HEK293 (cell line): ENCODE measurements around the gene RILP.

ENCODE experiments used
- BCL11A ChIP-seq: fragments of 450-650 bp; formaldehyde crosslinking; IDR thresholded peaks from 2 replicates; pipeline ENCODE4 v1.5.1; 2016; ENCODE audit warnings: low read depth, missing biosample characterization, missing genetic modification characterization
- GLI2 ChIP-seq: fragments of 450-650 bp; formaldehyde crosslinking; IDR thresholded peaks from 2 replicates; pipeline ENCODE4; 2017; ENCODE audit warnings: missing biosample characterization, missing genetic modification characterization, low read depth, borderline replicate concordance
- GLIS1 ChIP-seq: fragments of 450-650 bp; formaldehyde crosslinking; IDR thresholded peaks from 2 replicates; pipeline ENCODE4 v1.5.1; 2016; ENCODE audit warnings: missing biosample characterization, missing genetic modification characterization
- GLIS2 ChIP-seq: fragments of 450-650 bp; formaldehyde crosslinking; IDR thresholded peaks from 2 replicates; pipeline ENCODE4 v1.5.1; 2016; ENCODE audit warnings: missing biosample characterization, missing genetic modification characterization
- INSM2 ChIP-seq: fragments of 450-650 bp; formaldehyde crosslinking; IDR thresholded peaks from 2 replicates; pipeline ENCODE4 v1.5.1; 2016; ENCODE audit warnings: missing biosample characterization, missing genetic modification characterization
- KLF10 ChIP-seq: fragments of 450-650 bp; IDR thresholded peaks from 2 replicates; pipeline ENCODE4 v1.5.1; 2018; ENCODE audit warnings: missing biosample characterization, mild to moderate bottlenecking, missing genetic modification characterization
- KLF16 ChIP-seq: fragments of 450-650 bp; formaldehyde crosslinking; IDR thresholded peaks from 2 replicates; pipeline ENCODE4 v1.5.1; 2017; ENCODE audit warnings: missing biosample characterization, missing genetic modification characterization
- PATZ1 ChIP-seq: fragments of 450-650 bp; formaldehyde crosslinking; IDR thresholded peaks from 2 replicates; pipeline ENCODE4 v1.5.1; 2016; ENCODE audit warnings: missing biosample characterization, missing genetic modification characterization
- SP7 ChIP-seq: fragments of 450-650 bp; formaldehyde crosslinking; IDR thresholded peaks from 2 replicates; pipeline ENCODE4 v1.5.1; 2016; ENCODE audit warnings: missing biosample characterization, missing genetic modification characterization
- ZBTB11 ChIP-seq: fragments of 450-650 bp; formaldehyde crosslinking; conservative IDR thresholded peaks from 2 replicates; pipeline ENCODE4 v1.5.1; 2016; ENCODE audit warnings: low read depth, missing biosample characterization, missing genetic modification characterization
- ZBTB17 ChIP-seq: fragments of 450-650 bp; formaldehyde crosslinking; IDR thresholded peaks from 2 replicates; pipeline ENCODE4 v1.5.1; 2016; ENCODE audit warnings: missing biosample characterization, missing genetic modification characterization
- ZIC2 ChIP-seq: fragments of 450-650 bp; formaldehyde crosslinking; IDR thresholded peaks from 2 replicates; pipeline ENCODE4 v1.5.1; 2016; ENCODE audit warnings: missing biosample characterization, missing genetic modification characterization
- ZNF26 ChIP-seq: fragments of 450-650 bp; formaldehyde crosslinking; IDR thresholded peaks from 2 replicates; pipeline ENCODE4 v1.5.1; 2016; ENCODE audit warnings: missing biosample characterization, missing genetic modification characterization
- ZNF335 ChIP-seq: fragments of 450-650 bp; formaldehyde crosslinking; conservative IDR thresholded peaks from 2 replicates; pipeline ENCODE4 v1.5.1; 2016; ENCODE audit warnings: missing biosample characterization, missing genetic modification characterization
- ZNF37A ChIP-seq: fragments of 450-650 bp; IDR thresholded peaks from 2 replicates; pipeline ENCODE4 v1.5.1; 2018; ENCODE audit warnings: missing biosample characterization, missing genetic modification characterization
- ZNF561 ChIP-seq: fragments of 450-650 bp; IDR thresholded peaks from 2 replicates; pipeline ENCODE4 v1.5.1; 2018; ENCODE audit warnings: missing biosample characterization, missing genetic modification characterization, borderline replicate concordance
- ZNF580 ChIP-seq: fragments of 450-650 bp; formaldehyde crosslinking; IDR thresholded peaks from 2 replicates; pipeline ENCODE4 v1.5.1; 2016; ENCODE audit warnings: missing biosample characterization, missing genetic modification characterization
- ZNF596 ChIP-seq: fragments of 450-650 bp; IDR thresholded peaks from 2 replicates; pipeline ENCODE4 v1.5.0; 2018; ENCODE audit warnings: missing biosample characterization, mild to moderate bottlenecking, missing genetic modification characterization, moderate library complexity
- ZNF610 ChIP-seq: fragments of 450-650 bp; formaldehyde crosslinking; IDR thresholded peaks from 2 replicates; pipeline ENCODE4 v1.5.1; 2016; ENCODE audit warnings: missing biosample characterization, missing genetic modification characterization, borderline replicate concordance
- ZNF621 ChIP-seq: fragments of 450-650 bp; formaldehyde crosslinking; IDR thresholded peaks from 2 replicates; pipeline ENCODE4 v1.5.1; 2017; ENCODE audit warnings: missing biosample characterization, missing genetic modification characterization
- ZNF629 ChIP-seq: fragments of 450-650 bp; formaldehyde crosslinking; IDR thresholded peaks from 2 replicates; pipeline ENCODE4 v1.5.1; 2017; ENCODE audit warnings: missing biosample characterization, missing genetic modification characterization
- ZNF645 ChIP-seq: fragments of 450-650 bp; formaldehyde crosslinking; IDR thresholded peaks from 2 replicates; pipeline ENCODE4; 2016; ENCODE audit warnings: missing biosample characterization, missing genetic modification characterization
- ZNF658 ChIP-seq: fragments of 450-650 bp; formaldehyde crosslinking; IDR thresholded peaks from 2 replicates; pipeline ENCODE4; 2016; ENCODE audit warnings: missing biosample characterization, missing genetic modification characterization
- ZNF677 ChIP-seq: fragments of 450-650 bp; IDR thresholded peaks from 2 replicates; pipeline ENCODE4 v1.5.0; 2018; ENCODE audit warnings: missing biosample characterization, mild to moderate bottlenecking, missing genetic modification characterization, moderate library complexity
- ZSCAN23 ChIP-seq: fragments of 450-650 bp; formaldehyde crosslinking; IDR thresholded peaks from 2 replicates; pipeline ENCODE4 v1.5.1; 2016; ENCODE audit warnings: missing biosample characterization, missing genetic modification characterization
- ZSCAN5A ChIP-seq: fragments of 450-650 bp; formaldehyde crosslinking; IDR thresholded peaks from 2 replicates; pipeline ENCODE4 v1.5.1; 2016; ENCODE audit warnings: missing biosample characterization, missing genetic modification characterization

The RILP gene

GRCh38 chr17:1648963-1649843 lies 463 bp downstream of the RILP start (continued):
- no peak for TF ChIP-seq ZNF645 (tag by site-specific recombination)
- 0 out of 2 replicates have a peak, but pooled peaks have one; percentile 22 for TF ChIP-seq ZNF677 (tag by site-specific recombination)
- no peak; the same call in 1 of the 2 replicates for TF ChIP-seq INSM2 (tag by site-specific recombination)
- peak; percentile 49; the same call in 1 of the 2 replicates for TF ChIP-seq KLF10
- TF ChIP-seq ZNF610 (tag by site-specific recombination), result 0 out of 2 replicates have a peak, but pooled peaks have one; percentile 35
- TF ChIP-seq ZNF629 (tag by site-specific recombination), result peak; percentile 45; the same call in 1 of the 2 replicates
- no peak for TF ChIP-seq GLI2 (tag by site-specific recombination)
- peak; percentile 53; the same call in 1 of the 2 replicates for TF ChIP-seq BCL11A (tag by site-specific recombination)
- no peak for TF ChIP-seq ZNF26 (tag by site-specific recombination)
- 0 out of 2 replicates have a peak, but pooled peaks have one; percentile 22 for TF ChIP-seq KLF16 (tag by site-specific recombination)
- TF ChIP-seq ZBTB17 (tag by site-specific recombination), result peak; percentile 2; the same call in 1 of the 2 replicates
- peak; percentile 49; the same call in 1 of the 2 replicates for TF ChIP-seq ZNF596
- TF ChIP-seq GLIS2 (tag by site-specific recombination), result peak; percentile 96
- peak; percentile 70 for TF ChIP-seq ZIC2 (tag by site-specific recombination)
- 0 out of 2 replicates have a peak, but pooled peaks have one; percentile 32 for TF ChIP-seq ZSCAN5A (tag by site-specific recombination)
- TF ChIP-seq ZNF335 (tag by site-specific recombination), result peak; percentile 74
- TF ChIP-seq SP7, result peak; percentile 78
- no peak for TF ChIP-seq ZNF37A (tag by site-specific recombination)
- TF ChIP-seq ZBTB11, result peak; percentile 30; the same call in 1 of the 2 replicates
- peak; percentile 78 for TF ChIP-seq GLIS1 (tag by site-specific recombination)
- TF ChIP-seq ZNF658 (tag by site-specific recombination), result no peak
- TF ChIP-seq ZNF621 (tag by site-specific recombination), result no peak
- TF ChIP-seq ZNF580 (tag by site-specific recombination), result no peak
- peak; percentile 88 for TF ChIP-seq ZNF561 (tag by site-specific recombination)
- TF ChIP-seq ZSCAN23 (tag by site-specific recombination), result no peak; the same call in 1 of the 2 replicates
- peak; percentile 92 for TF ChIP-seq PATZ1 (tag by site-specific recombination)
